Esophagus muscularis mucosa (tissue), 4 donors: Measurements from ENCODE around the gene CRB1. TPM values are rescaled to one million over a fixed set of nuclear protein-coding genes. Genes with fewer than 3 reads are reported as not detected.

Experiments
- DNase-seq: peaks from one replicate; pipeline ENCODE4 v3.0.0-alpha.2; 2017; ENCODE audit errors: extremely low spot score
- H3K27ac ChIP-seq, 4 donors: fragments of 200-600 bp; sonication (generic); replicated peaks in 1 of 4; 1 replicate in 3 of 4; 2 replicates in 1 of 4; pipeline ENCODE4 v1.5.1; 2016 to 2019; ENCODE audit warnings: mild to moderate bottlenecking in 1 of 4
- H3K27me3 ChIP-seq, 4 donors: fragments of 200-600 bp; sonication (generic); one replicate each; pipeline versions ENCODE4 v1.5.1 to v1.6.0; 2016 to 2019
- H3K36me3 ChIP-seq, 4 donors: fragments of 200-600 bp; sonication (generic); one replicate each; pipeline ENCODE4 v1.5.1; 2016 to 2019
- H3K4me1 ChIP-seq, 4 donors: fragments of 200-600 bp; sonication (generic); one replicate each; pipeline ENCODE4 v1.5.1; 2016 to 2019
- H3K4me3 ChIP-seq, 4 donors: fragments of 200-600 bp; sonication (generic); 1 replicate in 2 of 4; 2 replicates in 2 of 4; pipeline ENCODE4 v1.5.1; 2016 to 2019; ENCODE audit warnings: mild to moderate bottlenecking in 4 of 4, moderate library complexity in 1 of 4
- H3K9me3 ChIP-seq, 4 donors: fragments of 200-600 bp; sonication (generic); 1 replicate in 3 of 4; 2 replicates in 1 of 4; pipeline ENCODE4 v1.5.1; 2016 to 2019
- EP300 ChIP-seq: sonication (generic); formaldehyde crosslinking; IDR thresholded peaks from one replicate; pipeline ENCODE4 v1.6.1; 2017; ENCODE audit warnings: antibody characterized with exemption
- POLR2A ChIP-seq: fragments of 450-650 bp; IDR thresholded peaks from one replicate; pipeline ENCODE4 v1.6.1; 2017; ENCODE audit warnings: antibody characterized with exemption, moderate library complexity, mild to moderate bottlenecking, low read depth
- POLR2AphosphoS5 ChIP-seq, 2 donors: sonication (generic); formaldehyde crosslinking; IDR thresholded peaks; one replicate each; pipeline ENCODE4 v1.6.1; 2017; ENCODE audit warnings: antibody characterized with exemption in 2 of 2
- WGBS: methylation state at CpG from one replicate; pipeline ENCODE4 v1.1.5; 2018; 5-methylcytosine and 5-hydroxymethylcytosine counted together
- intact Hi-C: fragments of 100-400 bp; cut with DNase I; formaldehyde crosslinking; loops from one replicate; pipeline ENCODE4 v1.15.1; 2023
- total RNA-seq, 4 donors: library from RNA; depleted of rRNA; stranded (reverse); fragments of >200 nt; gene quantifications; one replicate each; pipeline versions ENCODE4 v1.1.0 to v1.2.1, GENCODE V29; 2016
- TF ChIP-seq, protein P1 (sequence below), 3 experiments: fragments of 200-600 bp in 2 of 3; fragments of 450-650 bp in 1 of 3; sonication (generic) in 2 of 3; IDR thresholded peaks; one replicate each; pipeline ENCODE4 v1.5.1; 2017 to 2019; ENCODE audit warnings: antibody characterized with exemption in 3 of 3, mild to moderate bottlenecking in 2 of 3, moderate library complexity in 1 of 3

CRB1 gene
- total RNA-seq = under 1 TPM; 0.23 to 0.83 (median 0.38) TPM

DNA sequence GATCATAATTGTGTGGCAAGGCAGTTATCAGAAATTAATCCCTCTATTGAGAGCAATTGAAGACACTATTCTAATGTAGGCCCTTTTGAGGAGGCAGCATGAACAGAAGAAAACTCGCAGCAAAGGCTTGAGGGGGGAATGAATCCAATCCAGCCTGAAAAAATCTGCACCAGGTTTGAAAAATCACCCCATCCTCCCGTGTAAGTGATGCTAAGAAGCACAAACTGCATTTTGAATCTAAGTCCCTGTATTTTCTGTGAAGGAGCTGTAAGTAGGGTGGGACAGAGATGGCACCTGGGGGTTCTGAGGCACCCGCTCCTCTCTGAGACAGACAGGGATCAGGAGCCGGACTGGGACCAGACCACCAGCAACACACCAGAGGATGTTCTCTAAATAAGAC lies at the start of gene CRB1:
CRB1 (plus strand) TSS at position 241 of the 400 bp plus-strand sequence. CDS start 161 bp downstream, outside the sequence.
- no peak within 1 kb of the TSS for H3K4me3 ChIP-seq
- H3K4me1 ChIP-seq = no peaks in the 10 kb centered on the region
- WGBS = 45% methylated on average over 4 of the region's 4 CpGs
- TF ChIP-seq, protein P1, sequence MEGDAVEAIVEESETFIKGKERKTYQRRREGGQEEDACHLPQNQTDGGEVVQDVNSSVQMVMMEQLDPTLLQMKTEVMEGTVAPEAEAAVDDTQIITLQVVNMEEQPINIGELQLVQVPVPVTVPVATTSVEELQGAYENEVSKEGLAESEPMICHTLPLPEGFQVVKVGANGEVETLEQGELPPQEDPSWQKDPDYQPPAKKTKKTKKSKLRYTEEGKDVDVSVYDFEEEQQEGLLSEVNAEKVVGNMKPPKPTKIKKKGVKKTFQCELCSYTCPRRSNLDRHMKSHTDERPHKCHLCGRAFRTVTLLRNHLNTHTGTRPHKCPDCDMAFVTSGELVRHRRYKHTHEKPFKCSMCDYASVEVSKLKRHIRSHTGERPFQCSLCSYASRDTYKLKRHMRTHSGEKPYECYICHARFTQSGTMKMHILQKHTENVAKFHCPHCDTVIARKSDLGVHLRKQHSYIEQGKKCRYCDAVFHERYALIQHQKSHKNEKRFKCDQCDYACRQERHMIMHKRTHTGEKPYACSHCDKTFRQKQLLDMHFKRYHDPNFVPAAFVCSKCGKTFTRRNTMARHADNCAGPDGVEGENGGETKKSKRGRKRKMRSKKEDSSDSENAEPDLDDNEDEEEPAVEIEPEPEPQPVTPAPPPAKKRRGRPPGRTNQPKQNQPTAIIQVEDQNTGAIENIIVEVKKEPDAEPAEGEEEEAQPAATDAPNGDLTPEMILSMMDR (IDR thresholded peaks at IDR 0.05) = no peak
- TF ChIP-seq EP300 (no peak), POLR2A (no peak), POLR2AphosphoS5 (IDR thresholded peaks at IDR 0.05) (no peak)
- no peaks in the 10 kb centered on the region for H3K9me3 ChIP-seq
- H3K36me3 ChIP-seq = no peaks in the 10 kb centered on the region
- no peak for DNase-seq
- no peak within 1 kb of the TSS for H3K27ac ChIP-seq
- intact Hi-C loops = no loop called here
- H3K27me3 ChIP-seq = no peaks in the 10 kb centered on the region

DNA sequence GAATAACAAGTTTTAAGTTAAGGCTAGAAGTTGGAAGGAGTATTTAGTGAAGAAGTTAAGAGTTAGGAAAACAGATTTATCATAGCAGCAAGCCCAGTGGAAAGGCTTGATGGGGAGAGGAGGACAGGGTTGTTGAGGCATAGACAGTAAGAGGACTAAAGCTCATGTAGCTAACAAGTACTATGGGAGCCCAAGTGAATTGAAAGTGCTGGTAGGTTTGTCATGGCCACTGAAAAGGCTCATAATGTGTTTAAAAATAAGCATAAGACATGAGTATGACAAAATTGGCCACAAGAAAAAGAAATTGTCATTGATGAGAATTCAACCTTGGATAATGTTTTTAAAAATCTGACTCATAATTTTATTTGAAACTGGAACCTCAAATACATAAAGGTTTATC lies 49.2 kb upstream of the CRB1 start:
- H3K9me3 ChIP-seq = no peaks in the 10 kb centered on the region
- no peaks in the 10 kb centered on the region for H3K27me3 ChIP-seq
- intact Hi-C loops = no loop called here
- no peak overlapping the region for H3K4me3 ChIP-seq
- H3K27ac ChIP-seq = no peak overlapping the region
- TF ChIP-seq EP300 (no peak), POLR2AphosphoS5 (IDR thresholded peaks at IDR 0.05) (no peak), POLR2A (no peak)
- TF ChIP-seq, protein P1 (IDR thresholded peaks at IDR 0.05) = no peak
- no peaks in the 10 kb centered on the region for H3K36me3 ChIP-seq
- H3K4me1 ChIP-seq = no peaks in the 10 kb centered on the region
- no peak for DNase-seq

DNA sequence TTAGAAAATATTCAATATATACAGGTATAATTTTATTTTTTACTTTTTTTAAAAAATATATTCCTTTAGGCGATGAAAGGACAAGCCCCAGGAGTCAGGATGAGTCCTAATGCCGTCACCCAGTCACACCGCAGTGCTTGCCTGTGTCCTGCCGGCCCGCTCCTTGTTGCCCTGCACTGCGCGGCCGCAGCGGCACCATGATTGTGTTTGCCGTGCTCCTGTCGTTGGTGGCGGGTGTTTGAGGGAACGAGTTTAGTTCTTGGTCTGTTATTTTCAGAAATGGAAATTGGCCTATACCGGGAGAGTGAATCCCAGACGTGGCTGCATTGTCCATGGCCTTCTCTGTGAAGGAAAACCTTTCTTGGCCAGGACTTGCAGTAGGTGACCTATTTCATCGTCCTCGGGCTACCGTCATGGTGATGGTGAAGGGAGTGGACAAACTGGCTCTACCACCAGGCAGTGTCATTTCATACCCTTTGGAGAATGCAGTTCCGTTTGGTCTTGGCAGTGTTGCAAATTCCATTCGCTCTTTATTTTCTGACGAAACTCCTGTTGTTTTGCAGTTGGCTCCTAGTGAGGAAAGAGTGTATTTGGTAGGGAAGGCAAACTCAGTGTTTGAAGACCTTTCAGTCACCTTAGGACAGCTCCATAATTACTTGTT lies 45.9 kb upstream of the CRB1 start:
- H3K27me3 ChIP-seq = no peaks in the 10 kb centered on the region
- intact Hi-C loops = no loop called here
- DNase-seq = no peak
- no peaks in the 10 kb centered on the region for H3K4me1 ChIP-seq
- WGBS = 95% methylated on average over 21 of the region's 21 CpGs
- H3K36me3 ChIP-seq = no peaks in the 10 kb centered on the region
- H3K4me3 ChIP-seq = no peak overlapping the region
- no peaks in the 10 kb centered on the region for H3K9me3 ChIP-seq
- TF ChIP-seq POLR2AphosphoS5 (IDR thresholded peaks at IDR 0.05) (no peak), POLR2A (no peak), EP300 (no peak)
- TF ChIP-seq, protein P1 (IDR thresholded peaks at IDR 0.05) = no peak
- H3K27ac ChIP-seq = no peak overlapping the region

DNA sequence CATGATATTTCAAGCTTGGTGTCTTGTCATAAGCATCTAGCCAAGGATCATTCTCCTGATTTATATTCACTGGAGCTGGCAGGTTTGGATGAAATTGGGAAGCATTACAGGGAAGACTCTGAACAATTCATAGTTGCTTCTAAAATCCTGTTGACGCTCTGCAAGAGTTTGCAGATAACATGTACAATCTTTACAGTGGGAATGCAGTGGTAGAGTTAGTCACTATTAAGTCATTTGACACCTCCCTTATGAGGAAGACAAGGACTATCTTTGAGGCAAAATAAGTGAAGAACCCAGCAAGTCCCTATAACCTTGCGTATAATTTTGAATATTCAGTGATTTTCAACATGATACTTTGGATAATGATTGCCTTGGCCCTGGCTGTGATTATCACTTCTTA lies 45.3 kb upstream of the CRB1 start:
- no peak overlapping the region for H3K27ac ChIP-seq
- H3K4me3 ChIP-seq = no peak overlapping the region
- 98% methylated on average over 2 of the region's 2 CpGs for WGBS
- no peak for TF ChIP-seq POLR2A
- no peak for TF ChIP-seq POLR2AphosphoS5 (IDR thresholded peaks at IDR 0.05)
- TF ChIP-seq, protein P1 (IDR thresholded peaks at IDR 0.05) = no peak
- TF ChIP-seq EP300 = no peak
- no peak for DNase-seq
- no peaks in the 10 kb centered on the region for H3K4me1 ChIP-seq
- no peaks in the 10 kb centered on the region for H3K36me3 ChIP-seq
- H3K9me3 ChIP-seq = no peaks in the 10 kb centered on the region
- no peaks in the 10 kb centered on the region for H3K27me3 ChIP-seq
- intact Hi-C loops = no loop called here

DNA sequence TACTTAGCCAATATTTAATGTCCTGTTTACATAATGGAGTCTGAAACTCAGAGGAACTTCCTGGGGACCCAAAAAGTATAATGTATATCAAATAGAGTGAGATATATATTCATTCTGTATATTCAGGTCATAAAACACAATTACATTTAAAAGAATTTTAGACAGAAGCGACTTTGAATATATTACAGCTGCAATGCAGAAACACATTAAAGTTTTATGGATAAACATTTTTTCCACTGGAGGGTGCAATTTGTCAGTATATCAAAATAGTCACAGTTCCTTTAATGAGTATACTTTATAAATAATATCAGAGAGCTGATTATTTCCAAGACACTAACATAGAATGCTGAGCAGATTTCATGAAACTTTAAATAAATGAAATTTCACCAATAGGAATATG lies 43.9 kb upstream of the CRB1 start:
- intact Hi-C loops = no loop called here
- H3K27ac ChIP-seq = no peak overlapping the region
- no peak for DNase-seq
- TF ChIP-seq POLR2AphosphoS5 (IDR thresholded peaks at IDR 0.05) (no peak), POLR2A (no peak), EP300 (no peak)
- TF ChIP-seq, protein P1 (IDR thresholded peaks at IDR 0.05) = peak in 2 of 3 experiments; percentile 14 to 26
- H3K36me3 ChIP-seq = no peaks in the 10 kb centered on the region
- H3K4me1 ChIP-seq = no peaks in the 10 kb centered on the region
- H3K9me3 ChIP-seq = no peaks in the 10 kb centered on the region
- no peak overlapping the region for H3K4me3 ChIP-seq
- WGBS = 60% methylated on average over 1 of the region's 1 CpG
- H3K27me3 ChIP-seq = no peaks in the 10 kb centered on the region
